ENCODE measurements around the gene USP22. TPM values are rescaled to one million over a fixed set of nuclear protein-coding genes. Genes with fewer than 3 reads are reported as not detected.

USP22 gene
- 287 and 301 TPM in 2 replicates for total RNA-seq

GRCh38 chr17:21042458-21043295, at the start of gene USP22:
TSS of gene USP22 (minus strand) at chr17:21043011. CDS start at chr17:21042835, 176 bp downstream.

Small RNAs within 50 kb of the gene (small RNA-seq; reads per million reads assigned to genes)
- not detected for gene AC087393.1

Other genes with a start within 250 kb of the USP22 start
- 10.0 and 10.7 TPM in 2 replicates for gene DHRS7B, start 84.0 kb upstream of the USP22 start, total RNA-seq
- 23.4 and 25.5 TPM in 2 replicates for gene TMEM11, start 171.2 kb upstream of the USP22 start, total RNA-seq
- gene NATD1, start 210.4 kb upstream of the USP22 start, total RNA-seq = 2.4 and 3.2 TPM in 2 replicates
- gene MAP2K3, start 241.7 kb upstream of the USP22 start, total RNA-seq = 19.3 and 22.5 TPM in 2 replicates